Hematopoietic multipotent progenitor cell (in vitro differentiated cells): ENCODE measurements around the gene CILP2. TPM values are rescaled to one million over a fixed set of nuclear protein-coding genes. Genes with fewer than 3 reads are reported as not detected.
A peak's percentile ranks its signal among the peaks of the same experiment; 100 is the strongest.

Source experiments
- DNase-seq, 3 donors: peaks; one replicate each; pipeline ENCODE4 v3.0.0-alpha.2; 2011 to 2015; ENCODE audit warnings: low read depth in 2 of 3, low spot score in 2 of 3
- total RNA-seq: library from RNA; depleted of rRNA; stranded (reverse); fragments of >200 nt; gene quantifications from one replicate; pipeline ENCODE4 v1.2.3, GENCODE V29; 2012

The CILP2 gene
- 0.27 TPM for total RNA-seq

GRCh38 chr19:19538061-19538784 is at the start of gene CILP2:
Gene CILP2 (plus strand): TSS chr19:19538265. CDS start chr19:19538350, 85 bp downstream.
- peak in 2 of 3 donors; percentile 48 to 56 for DNase-seq

- peak; percentile 78 to 96 (median 92) for DNase-seq
Observed at GRCh38 chr19:19488875-19489690, 49.0 kb upstream of the CILP2 start.

- peak in 1 of 3 donors; percentile 13 for DNase-seq
Observed at GRCh38 chr19:19489804-19490204, 48.3 kb upstream of the CILP2 start.

GRCh38 chr19:19490214-19490968 is 47.7 kb upstream of the CILP2 start:
- peak; percentile 69 to 91 (median 80) for DNase-seq

- DNase-seq: no peak
Observed at GRCh38 chr19:19491321-19492025, 46.6 kb upstream of the CILP2 start.

- DNase-seq: no peak
Observed at GRCh38 chr19:19492026-19492610, 45.9 kb upstream of the CILP2 start.

- no peak for DNase-seq
Observed at GRCh38 chr19:19493841-19494546, 44.1 kb upstream of the CILP2 start.

- no peak for DNase-seq
Observed at GRCh38 chr19:19495614-19496603, 42.2 kb upstream of the CILP2 start.

- DNase-seq: no peak
Observed at GRCh38 chr19:19498255-19498991, 39.6 kb upstream of the CILP2 start.

- DNase-seq: no peak
Observed at GRCh38 chr19:19499272-19499995, 38.6 kb upstream of the CILP2 start.

- DNase-seq: no peak
Observed at GRCh38 chr19:19500975-19501644, 37.0 kb upstream of the CILP2 start.

GRCh38 chr19:19501798-19502197 is 36.3 kb upstream of the CILP2 start:
- DNase-seq: no peak

- DNase-seq: no peak
Observed at GRCh38 chr19:19502281-19502680, 35.8 kb upstream of the CILP2 start.

- no peak for DNase-seq
Observed at GRCh38 chr19:19502808-19503602, 35.1 kb upstream of the CILP2 start.
